HG03439 (cell line): ENCODE data around the gene SOCS1.
A peak's percentile ranks its signal among the peaks of the same experiment; 100 is the strongest.

ENCODE experiments used
- ATAC-seq: cut with Tn5 transposase; IDR thresholded peaks from one replicate; pipeline ENCODE4 v1.9.1; 2021; ENCODE audit warnings: mild to moderate bottlenecking, moderate library complexity; ENCODE audit not compliant: unreplicated experiment

The SOCS1 gene

DNA sequence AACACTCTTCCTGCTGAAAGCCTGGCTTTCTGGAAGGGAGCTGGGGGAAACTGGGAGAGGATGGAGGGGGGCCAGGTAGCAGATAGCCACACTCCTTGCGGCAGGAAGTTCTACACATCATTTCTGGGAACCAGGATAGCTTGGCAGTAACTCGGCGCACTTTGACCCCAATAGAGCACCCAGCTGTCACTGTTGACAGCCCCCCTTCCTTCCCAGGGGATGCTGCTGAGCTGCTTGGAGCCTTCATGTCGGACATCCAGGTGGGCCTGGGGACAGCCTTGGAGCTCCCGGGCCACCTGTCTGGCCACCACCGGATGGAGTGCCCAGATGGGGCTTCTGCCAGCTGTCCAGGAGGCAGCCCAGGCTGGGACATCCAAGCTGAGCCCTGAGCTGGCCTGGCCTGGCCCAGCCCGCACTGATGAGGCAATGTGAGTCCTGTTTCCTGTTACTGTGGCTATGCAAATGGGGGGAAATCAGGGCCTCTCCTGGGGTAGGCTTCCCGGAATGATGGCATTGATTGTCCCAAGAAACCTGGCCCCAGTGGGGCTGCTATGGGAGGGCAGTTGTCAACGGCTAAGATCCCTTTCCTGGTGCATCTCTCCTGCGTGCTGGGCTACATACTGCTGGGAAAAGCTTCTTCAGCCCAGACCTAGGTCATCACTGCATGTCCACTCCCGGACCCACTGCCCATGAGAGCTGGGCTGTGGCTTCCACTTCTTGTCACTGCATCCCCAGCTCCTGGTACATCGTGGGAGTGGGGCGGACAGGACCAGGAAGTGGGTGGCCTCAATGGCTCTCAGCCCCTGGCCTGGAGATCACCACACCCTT lies 50.0 kb downstream of the SOCS1 start:
- peak; percentile 30 for ATAC-seq

DNA sequence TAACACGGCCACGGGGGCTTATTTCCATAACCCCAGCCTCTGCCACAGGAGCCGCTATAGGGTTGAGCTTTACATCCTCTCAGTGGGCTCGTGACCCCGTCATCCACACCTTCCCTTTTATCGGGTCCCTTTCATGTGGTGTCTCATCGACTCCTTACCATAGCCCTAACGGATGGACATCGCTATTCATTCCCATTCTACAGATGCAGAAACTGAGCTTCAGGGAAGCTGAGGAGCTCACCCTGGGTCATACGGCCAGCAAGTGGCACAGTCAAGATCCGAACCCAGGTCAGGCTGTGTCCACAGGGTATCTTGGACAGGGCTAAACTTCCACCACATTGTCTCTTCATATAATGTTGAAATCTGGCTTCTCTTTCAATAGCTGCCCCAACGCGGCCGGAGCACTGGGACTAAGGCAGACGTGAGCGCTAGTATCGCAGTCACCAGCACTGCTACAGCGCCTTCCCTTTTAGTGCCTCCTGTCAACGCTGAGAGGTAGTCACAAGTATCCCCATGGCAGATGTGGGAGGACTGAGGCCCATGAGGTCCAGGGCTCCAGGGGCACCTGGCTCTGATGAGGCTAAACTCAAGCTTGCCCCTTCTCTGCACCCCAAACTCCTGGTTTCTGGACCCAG lies 50.8 kb downstream of the SOCS1 start:
- ATAC-seq = no peak

DNA sequence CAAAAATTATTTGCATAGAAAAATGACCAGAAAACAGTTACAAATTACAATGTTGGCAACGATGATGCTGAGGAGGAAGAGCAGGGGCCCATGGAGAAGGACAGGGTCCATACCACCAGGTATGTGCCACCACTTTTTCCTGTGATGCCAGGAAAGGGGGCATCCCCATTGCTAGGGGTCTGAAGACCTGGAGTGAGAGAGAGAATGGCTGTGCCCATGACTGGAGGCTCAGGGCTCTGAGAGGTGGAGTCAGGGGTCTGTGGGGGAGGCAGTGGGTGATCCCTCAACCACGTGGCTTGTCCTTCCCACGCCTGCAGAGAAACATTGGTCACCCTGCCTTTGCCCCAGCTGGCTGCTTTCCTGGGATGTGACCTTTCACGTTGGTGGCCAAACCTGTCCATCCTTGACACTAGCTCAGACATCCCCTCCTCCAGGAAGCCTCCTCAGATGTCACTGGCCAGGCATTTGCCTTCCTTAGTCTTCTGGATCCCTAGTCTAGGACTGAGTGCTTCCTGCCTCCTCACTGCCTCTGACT lies 51.4 kb downstream of the SOCS1 start:
- ATAC-seq = no peak
